NCI-H146 (cell line): ENCODE results near the gene KIAA0040.

ENCODE experiments used
- DNase-seq: peaks from one replicate; lab custom pipeline; 2025; lab: John Stamatoyannopoulos, UW

The KIAA0040 gene

GRCh38 chr1:175171036-175171913 is 21.3 kb downstream of the KIAA0040 start:
- no peak for DNase-seq

GRCh38 chr1:175169286-175170018 is 23.1 kb downstream of the KIAA0040 start:
- no peak for DNase-seq

- no peak for DNase-seq
Observed at GRCh38 chr1:175168782-175169181, 23.8 kb downstream of the KIAA0040 start.

- DNase-seq: no peak
Observed at GRCh38 chr1:175167861-175168260, 24.7 kb downstream of the KIAA0040 start.

GRCh38 chr1:175166746-175167145 is 25.8 kb downstream of the KIAA0040 start:
- DNase-seq: no peak

- no peak for DNase-seq
Observed at GRCh38 chr1:175164751-175165150, 27.8 kb downstream of the KIAA0040 start.

GRCh38 chr1:175163702-175164101 is 28.9 kb downstream of the KIAA0040 start:
- DNase-seq: no peak

- no peak for DNase-seq
Observed at GRCh38 chr1:175162955-175163354, 29.6 kb downstream of the KIAA0040 start.

- no peak for DNase-seq
Observed at GRCh38 chr1:175158170-175158591, 34.4 kb downstream of the KIAA0040 start.

- DNase-seq: no peak
Observed at GRCh38 chr1:175157200-175157599, 35.4 kb downstream of the KIAA0040 start.

- no peak for DNase-seq
Observed at GRCh38 chr1:175155936-175156335, 36.6 kb downstream of the KIAA0040 start.

- no peak for DNase-seq
Observed at GRCh38 chr1:175155473-175155856, 37.1 kb downstream of the KIAA0040 start.

- DNase-seq: peak; percentile 21
Observed at GRCh38 chr1:175154629-175155472, 37.7 kb downstream of the KIAA0040 start.

- DNase-seq: peak; percentile 38
Observed at GRCh38 chr1:175152006-175152652, 40.4 kb downstream of the KIAA0040 start.

GRCh38 chr1:175150596-175151319 is 41.8 kb downstream of the KIAA0040 start:
- no peak for DNase-seq

GRCh38 chr1:175148068-175148467 is 44.5 kb downstream of the KIAA0040 start:
- no peak for DNase-seq

GRCh38 chr1:175147569-175147968 is 45.0 kb downstream of the KIAA0040 start:
- no peak for DNase-seq

- peak; percentile 54 for DNase-seq
Observed at GRCh38 chr1:175146529-175147213, 45.9 kb downstream of the KIAA0040 start.

GRCh38 chr1:175145899-175146528 is 46.6 kb downstream of the KIAA0040 start:
- DNase-seq: no peak

GRCh38 chr1:175138579-175138978 is 54.0 kb downstream of the KIAA0040 start:
- DNase-seq: no peak
